Gastrocnemius medialis (tissue), 4 donors: ENCODE results near the gene GRK4. TPM values are rescaled to one million over a fixed set of nuclear protein-coding genes. Genes with fewer than 3 reads are reported as not detected.

Source experiments
- ATAC-seq, 2 donors: fragments of 150-250 bp; one replicate each; pipeline ENCODE4 v1.9.1; 2016
- DNase-seq, 2 donors: peaks; one replicate each; pipeline ENCODE4 v3.0.0-alpha.2; 2019
- H3K27ac ChIP-seq, 4 donors: fragments of 200-600 bp; sonication (generic); 1 replicate in 1 of 4; 2 replicates in 3 of 4; pipeline ENCODE4 v1.5.1; 2016 to 2018; ENCODE audit warnings: mild to moderate bottlenecking in 2 of 4, moderate library complexity in 1 of 4
- H3K27me3 ChIP-seq, 3 donors: fragments of 200-600 bp; sonication (generic) in 2 of 3; 1 replicate in 1 of 3; 2 replicates in 2 of 3; pipeline versions ENCODE4 v1.5.1 to v1.6.0; 2016 to 2019; ENCODE audit warnings: mild to moderate bottlenecking in 1 of 3, moderate library complexity in 1 of 3
- H3K36me3 ChIP-seq, 2 donors: fragments of 200-600 bp; sonication (generic) in 1 of 2; one replicate each; pipeline ENCODE4 v1.5.1; 2017 to 2018
- H3K4me1 ChIP-seq, 2 donors: fragments of 200-600 bp; sonication (generic) in 1 of 2; one replicate each; pipeline ENCODE4 v1.5.1; 2016 to 2017; ENCODE audit warnings: mild to moderate bottlenecking in 2 of 2
- H3K4me3 ChIP-seq, 4 donors: fragments of 200-600 bp; sonication (generic) in 3 of 4; 1 replicate in 1 of 4; 2 replicates in 3 of 4; pipeline ENCODE4 v1.5.1; 2016 to 2019; ENCODE audit warnings: mild to moderate bottlenecking in 2 of 4
- H3K9me3 ChIP-seq, 3 donors: fragments of 200-600 bp; sonication (generic) in 2 of 3; 1 replicate in 1 of 3; 2 replicates in 2 of 3; pipeline ENCODE4 v1.5.1; 2016 to 2019
- POLR2A ChIP-seq, 2 donors: fragments of 450-650 bp; IDR thresholded peaks; one replicate each; pipeline ENCODE4 v1.6.1; 2017; ENCODE audit warnings: antibody characterized with exemption in 2 of 2, mild to moderate bottlenecking in 2 of 2, moderate library complexity in 2 of 2
- in situ Hi-C, 4 donors: fragments of 200-750 bp; cut with MboI; loops; one replicate each; pipeline versions ENCODE4 v1.15.0 to v1.8.0; 2017; ENCODE audit warnings: low sequenced_read_pairs in 4 of 4
- intact Hi-C: fragments of 100-400 bp; cut with DNase I; formaldehyde crosslinking; loops from one replicate; pipeline ENCODE4 v1.15.1; 2023; ENCODE audit warnings: low total_unique reads
- total RNA-seq, 4 donors: library from RNA; depleted of rRNA; stranded (reverse); fragments of >200 nt; gene quantifications; one replicate each; pipeline versions ENCODE4 v1.1.0 to v1.2.3, GENCODE V29; 2016
- TF ChIP-seq, protein P1 (sequence below), 5 experiments: fragments of 450-650 bp in 3 of 5; fragments of 200-600 bp in 2 of 5; sonication (generic) in 2 of 5; IDR thresholded peaks in 4 of 5; conservative IDR thresholded peaks in 1 of 5; 1 replicate in 4 of 5; 2 replicates in 1 of 5; pipeline ENCODE4 v1.5.1; 2016 to 2019; ENCODE audit warnings: antibody characterized with exemption in 5 of 5, mild to moderate bottlenecking in 3 of 5, moderate library complexity in 3 of 5

GRK4 gene
- total RNA-seq, 4 donors from 2014 or later: 2.8 to 5.8 (median 3.7) TPM

DNA sequence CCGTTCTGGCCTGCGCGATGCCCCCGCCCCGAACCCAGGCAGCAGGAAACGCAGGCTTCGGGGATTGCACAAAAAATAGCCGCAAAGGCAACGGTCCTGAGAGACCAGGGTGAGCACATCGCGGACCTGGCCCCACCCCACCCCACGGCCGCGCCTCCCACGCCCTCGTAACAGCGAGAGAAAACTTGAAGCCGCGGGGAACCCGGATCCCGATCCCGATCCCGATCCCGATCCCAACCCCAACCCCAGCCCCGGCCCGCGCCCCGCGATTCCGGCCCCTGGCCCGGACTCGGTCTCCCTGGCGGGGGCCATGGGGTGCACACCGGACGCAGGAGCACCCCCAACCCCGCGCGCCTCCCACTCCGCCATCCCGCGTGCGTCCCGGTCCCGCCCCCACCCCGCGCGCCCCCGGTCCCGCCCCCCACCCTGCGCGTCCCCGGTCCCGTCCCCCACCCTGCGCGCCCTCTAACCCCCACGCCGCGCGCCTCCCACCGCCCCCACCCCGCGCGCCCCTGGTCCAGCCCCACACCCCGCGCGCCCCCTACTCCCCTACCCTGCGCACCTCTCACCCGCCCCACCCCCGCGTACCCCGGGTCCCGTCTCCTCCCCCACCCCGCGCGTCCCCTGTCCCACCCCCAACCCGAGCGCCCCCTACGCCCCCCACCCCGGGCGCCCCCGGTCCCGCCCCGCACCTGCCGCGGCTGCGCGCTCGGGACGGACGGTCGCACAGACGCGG lies 29.1 kb upstream of the GRK4 start:
- DNase-seq: peak in 1 of 2 donors; percentile 70

DNA sequence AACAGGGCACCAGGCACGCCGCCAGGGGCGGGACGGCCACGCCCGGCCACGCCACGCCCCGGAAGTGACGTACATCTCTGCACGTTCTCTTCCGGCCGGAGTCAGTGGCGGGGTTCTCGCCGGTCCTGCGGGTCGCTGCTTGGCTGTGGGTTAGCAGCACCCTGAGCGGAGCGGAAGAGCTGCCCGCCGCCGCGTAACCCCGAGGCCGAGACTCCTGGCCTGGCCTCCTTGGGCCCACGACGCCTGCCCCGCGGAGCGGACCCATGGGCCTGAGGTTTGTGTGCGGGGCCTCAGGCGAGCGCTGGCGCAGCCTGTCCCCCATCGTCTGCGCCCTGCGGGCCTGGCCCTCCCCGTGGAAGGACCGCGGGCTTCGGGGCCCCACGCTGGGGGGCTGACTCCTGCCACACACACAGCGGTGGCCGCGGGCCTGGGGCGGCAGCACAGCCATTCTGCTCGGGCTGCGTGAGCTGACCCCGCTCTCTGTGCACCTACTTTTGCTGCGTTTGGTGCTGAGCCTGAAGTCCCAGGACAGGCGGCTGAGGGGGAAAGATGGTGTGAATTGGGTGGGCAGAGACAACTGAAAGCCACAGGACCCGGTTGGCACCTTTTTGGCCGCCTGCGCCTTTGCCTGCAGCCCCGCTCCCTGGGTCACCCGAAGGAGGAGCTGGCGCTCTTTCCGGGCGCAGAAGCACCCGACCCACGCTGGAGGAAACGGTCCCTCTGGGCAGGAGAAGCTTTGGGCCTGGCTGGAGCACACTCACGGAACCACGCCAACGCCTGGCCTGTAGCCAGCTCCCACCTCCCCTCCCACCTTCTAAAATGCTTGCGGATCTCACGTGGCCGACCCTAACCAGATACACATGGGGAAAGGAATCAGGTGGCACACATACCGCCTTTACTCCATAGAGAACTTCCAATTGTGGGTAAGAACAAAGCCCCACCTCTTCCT lies 28.3 kb upstream of the GRK4 start:
- in situ Hi-C loops: loop anchor here in 1 of 4 donors (25.0 kb wide), 1 partner anchor 173 kb away; the partner anchor contains the start of gene TNIP2
- peak; percentile 77 to 83 for ATAC-seq
- DNase-seq: peak; percentile 89 to 92
- intact Hi-C loops: loop anchor here (1.0 to 2.0 kb wide), 4 partner anchors 28 to 178 kb away; partner anchors contain the start of genes ADD1, GRK4, NOP14 and TNIP2
- Histone ChIP-seq H3K27ac (peak overlapping the region; percentile 86 to 98 (median 94)), H3K4me1 (peaks cover 29 to 30% of the 10 kb centered on the region in 2 donors), H3K4me3 (peak overlapping the region; percentile 75 to 98 (median 94)), H3K36me3 (peaks cover 0 to 20% of the 10 kb centered on the region in 2 donors), H3K9me3 (no peaks in the 10 kb centered on the region), H3K27me3 (no peaks in the 10 kb centered on the region)
- TF ChIP-seq, protein P1, sequence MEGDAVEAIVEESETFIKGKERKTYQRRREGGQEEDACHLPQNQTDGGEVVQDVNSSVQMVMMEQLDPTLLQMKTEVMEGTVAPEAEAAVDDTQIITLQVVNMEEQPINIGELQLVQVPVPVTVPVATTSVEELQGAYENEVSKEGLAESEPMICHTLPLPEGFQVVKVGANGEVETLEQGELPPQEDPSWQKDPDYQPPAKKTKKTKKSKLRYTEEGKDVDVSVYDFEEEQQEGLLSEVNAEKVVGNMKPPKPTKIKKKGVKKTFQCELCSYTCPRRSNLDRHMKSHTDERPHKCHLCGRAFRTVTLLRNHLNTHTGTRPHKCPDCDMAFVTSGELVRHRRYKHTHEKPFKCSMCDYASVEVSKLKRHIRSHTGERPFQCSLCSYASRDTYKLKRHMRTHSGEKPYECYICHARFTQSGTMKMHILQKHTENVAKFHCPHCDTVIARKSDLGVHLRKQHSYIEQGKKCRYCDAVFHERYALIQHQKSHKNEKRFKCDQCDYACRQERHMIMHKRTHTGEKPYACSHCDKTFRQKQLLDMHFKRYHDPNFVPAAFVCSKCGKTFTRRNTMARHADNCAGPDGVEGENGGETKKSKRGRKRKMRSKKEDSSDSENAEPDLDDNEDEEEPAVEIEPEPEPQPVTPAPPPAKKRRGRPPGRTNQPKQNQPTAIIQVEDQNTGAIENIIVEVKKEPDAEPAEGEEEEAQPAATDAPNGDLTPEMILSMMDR (IDR thresholded peaks at IDR 0.05 in 4 of 5, conservative IDR thresholded peaks at IDR 0.05 in 1 of 5): no peak
- TF ChIP-seq POLR2A (IDR thresholded peaks at IDR 0.05): peak; percentile 90 to 95

More for the DNA sequence above, 29.1 kb upstream of the GRK4 start:
- H3K36me3 ChIP-seq: peaks cover 0 to 20% of the 10 kb centered on the region in 2 donors
- H3K4me1 ChIP-seq: peaks cover 29 to 30% of the 10 kb centered on the region in 2 donors
- peak in 1 of 2 donors; percentile 11 for ATAC-seq
- peak overlapping the region; percentile 86 to 98 (median 94) for H3K27ac ChIP-seq
- H3K9me3 ChIP-seq: no peaks in the 10 kb centered on the region
- intact Hi-C loops (loop anchor here (1.0 to 2.0 kb wide), 4 partner anchors 29 to 177 kb away; partner anchors contain the start of genes ADD1, GRK4, NOP14 and TNIP2), in situ Hi-C loops (loop anchor here in 1 of 4 donors (25.0 kb wide), 1 partner anchor 172 kb away; the partner anchor contains the start of gene TNIP2)
- peak overlapping the region; percentile 75 to 98 (median 94) for H3K4me3 ChIP-seq
- no peaks in the 10 kb centered on the region for H3K27me3 ChIP-seq
- TF ChIP-seq, protein P1 (IDR thresholded peaks at IDR 0.05 in 4 of 5, conservative IDR thresholded peaks at IDR 0.05 in 1 of 5): no peak
- TF ChIP-seq POLR2A (IDR thresholded peaks at IDR 0.05): peak in 1 of 2 donors; percentile 7

DNA sequence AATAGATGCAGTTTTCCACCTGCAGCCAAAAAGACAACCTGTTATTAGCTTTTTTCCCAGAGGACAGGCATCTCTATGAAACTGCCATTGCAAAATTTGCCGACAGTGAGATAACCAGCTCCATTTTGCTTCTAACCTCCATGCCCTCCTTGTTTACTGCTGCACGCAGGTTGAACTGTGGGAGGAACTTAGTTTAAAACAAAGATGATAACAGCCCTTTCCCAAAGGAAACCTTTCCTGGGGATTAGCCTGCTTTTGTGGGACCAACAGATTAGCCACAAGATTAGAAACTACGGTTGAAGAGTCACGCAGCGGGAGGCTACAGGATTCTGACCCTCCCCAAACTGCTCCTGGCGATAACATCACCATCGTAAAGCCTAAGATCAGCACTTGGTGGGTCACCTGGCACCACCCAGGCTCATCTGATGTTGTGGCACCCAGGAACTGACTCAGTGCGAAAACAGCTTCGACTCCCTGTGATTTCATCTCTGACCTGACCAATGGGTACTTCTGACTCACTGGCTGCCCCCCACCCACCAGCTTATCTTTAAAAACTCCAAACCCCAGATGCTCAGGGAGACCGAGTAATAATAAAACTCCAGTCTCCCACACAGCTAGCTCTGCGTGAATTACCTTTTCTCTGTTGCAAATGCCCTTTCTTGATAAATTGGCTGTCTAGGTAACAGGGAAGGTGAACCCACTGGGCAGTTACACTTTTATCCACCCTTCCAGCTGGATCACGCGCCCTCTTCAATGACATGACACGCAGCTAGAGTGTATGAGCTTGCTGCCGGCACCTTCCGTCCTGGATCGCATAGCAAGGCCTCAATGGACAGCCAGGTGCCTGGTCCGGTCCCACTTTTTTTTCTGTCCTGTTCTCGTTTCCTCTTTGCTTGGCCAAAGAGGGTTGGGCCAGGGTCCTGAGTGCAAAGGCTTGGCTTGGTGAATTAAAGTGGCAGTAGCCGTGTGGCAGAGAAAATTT lies 27.3 kb upstream of the GRK4 start:
- intact Hi-C loops: loop anchor here (2.0 kb wide), 3 partner anchors 93 to 179 kb away; partner anchors contain the start of genes ADD1 and TNIP2
- ATAC-seq: peak in 1 of 2 donors; percentile 15
- Histone ChIP-seq H3K4me1 (peaks cover 24 to 29% of the 10 kb centered on the region in 2 donors), H3K27ac (peak overlapping the region; percentile 86 to 98 (median 94)), H3K9me3 (no peaks in the 10 kb centered on the region), H3K36me3 (peaks cover 0 to 30% of the 10 kb centered on the region in 2 donors), H3K27me3 (no peaks in the 10 kb centered on the region), H3K4me3 (peak overlapping the region; percentile 75 to 98 (median 94))
- peak in 1 of 2 donors; percentile 50 for DNase-seq
- no peak for TF ChIP-seq POLR2A (IDR thresholded peaks at IDR 0.05)
- TF ChIP-seq, protein P1 (IDR thresholded peaks at IDR 0.05 in 4 of 5, conservative IDR thresholded peaks at IDR 0.05 in 1 of 5): no peak
- in situ Hi-C loops: loop anchor here in 1 of 4 donors (25.0 kb wide), 1 partner anchor 174 kb away; the partner anchor contains the start of gene TNIP2
